Measurements from ENCODE around the gene SLC2A11. TPM values are rescaled to one million over a fixed set of nuclear protein-coding genes. Genes with fewer than 3 reads are reported as not detected.
A peak's percentile ranks its signal among the peaks of the same experiment; 100 is the strongest.
"Not testable (repeated sequence)": the region's sequence is repeated elsewhere in the genome, so short reads cannot be mapped to it uniquely, and the experiment has no call there.

Gene SLC2A11
- total RNA-seq, 1 donor, result 15.1 TPM

DNA sequence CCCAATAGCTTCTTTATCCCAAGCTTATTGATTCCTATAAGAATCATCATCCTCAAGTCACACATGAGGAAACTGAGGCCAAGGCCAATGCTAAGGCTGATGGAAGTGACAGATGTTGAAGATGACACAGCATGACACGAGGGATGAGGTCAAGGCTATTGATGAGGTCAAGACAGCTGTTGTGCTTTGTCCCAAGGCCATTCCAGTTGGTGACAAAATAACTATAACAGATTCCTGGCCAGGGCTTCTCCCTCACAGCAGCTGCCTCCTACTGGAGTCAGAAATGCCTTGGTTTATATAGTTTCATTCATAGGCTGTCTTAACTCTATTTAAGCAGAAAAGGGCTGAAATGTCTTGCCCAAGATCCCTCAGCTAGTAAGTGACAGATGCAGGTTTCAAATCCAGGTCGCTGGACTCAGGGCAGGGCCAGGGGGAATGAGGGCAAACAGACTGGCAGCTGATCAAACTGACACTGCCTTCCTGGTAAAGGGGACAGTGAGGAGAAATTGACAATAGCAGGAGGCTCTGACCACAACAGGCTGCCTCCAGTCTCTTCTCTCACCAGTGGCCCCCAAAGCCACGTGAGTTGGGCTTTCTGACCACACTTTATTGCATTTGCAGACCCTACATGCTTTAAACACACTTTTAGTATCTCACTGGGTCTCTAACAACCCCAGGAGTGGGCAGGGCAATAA lies 53.0 kb downstream of the SLC2A11 start:
- TF ChIP-seq, protein P1, sequence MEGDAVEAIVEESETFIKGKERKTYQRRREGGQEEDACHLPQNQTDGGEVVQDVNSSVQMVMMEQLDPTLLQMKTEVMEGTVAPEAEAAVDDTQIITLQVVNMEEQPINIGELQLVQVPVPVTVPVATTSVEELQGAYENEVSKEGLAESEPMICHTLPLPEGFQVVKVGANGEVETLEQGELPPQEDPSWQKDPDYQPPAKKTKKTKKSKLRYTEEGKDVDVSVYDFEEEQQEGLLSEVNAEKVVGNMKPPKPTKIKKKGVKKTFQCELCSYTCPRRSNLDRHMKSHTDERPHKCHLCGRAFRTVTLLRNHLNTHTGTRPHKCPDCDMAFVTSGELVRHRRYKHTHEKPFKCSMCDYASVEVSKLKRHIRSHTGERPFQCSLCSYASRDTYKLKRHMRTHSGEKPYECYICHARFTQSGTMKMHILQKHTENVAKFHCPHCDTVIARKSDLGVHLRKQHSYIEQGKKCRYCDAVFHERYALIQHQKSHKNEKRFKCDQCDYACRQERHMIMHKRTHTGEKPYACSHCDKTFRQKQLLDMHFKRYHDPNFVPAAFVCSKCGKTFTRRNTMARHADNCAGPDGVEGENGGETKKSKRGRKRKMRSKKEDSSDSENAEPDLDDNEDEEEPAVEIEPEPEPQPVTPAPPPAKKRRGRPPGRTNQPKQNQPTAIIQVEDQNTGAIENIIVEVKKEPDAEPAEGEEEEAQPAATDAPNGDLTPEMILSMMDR (IDR thresholded peaks at IDR 0.05; ENCODE audit: insufficient read depth, low read depth, low read length), result no peak
- H3K4me3 ChIP-seq (ENCODE audit: low read depth, low read length), result no peak overlapping the region
- no peak for DNase-seq (ENCODE audit: low read depth)

DNA sequence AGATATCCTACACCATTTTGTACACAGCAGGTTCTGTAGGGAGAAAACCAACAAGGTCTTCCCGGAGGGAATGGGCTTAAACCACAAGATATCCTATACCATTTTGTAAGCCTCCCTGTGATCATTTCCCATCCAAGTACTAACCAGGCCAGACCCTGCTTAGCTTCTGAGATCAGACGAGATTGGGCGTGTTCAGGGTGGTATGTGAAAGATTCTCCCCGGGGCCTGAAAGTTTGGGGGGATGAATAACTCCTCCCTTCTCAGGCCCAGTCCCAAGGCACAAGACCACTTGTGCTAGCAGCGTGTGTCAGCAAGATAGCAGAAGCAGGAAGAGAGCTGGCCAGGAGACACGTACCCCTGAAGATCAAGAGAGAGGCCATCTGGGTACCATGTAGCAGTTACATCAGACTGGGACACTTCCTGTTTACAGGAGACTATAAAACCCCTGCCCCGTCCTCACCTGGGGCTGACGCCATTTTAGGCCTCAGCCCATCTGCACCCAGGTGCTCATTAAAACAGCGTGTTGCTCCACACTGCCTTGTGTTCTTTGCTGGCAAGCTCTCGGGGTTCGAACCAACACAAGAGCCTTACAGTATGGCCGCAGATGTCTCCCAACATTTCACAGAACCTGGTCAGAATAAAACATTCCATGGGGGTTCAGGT lies 53.8 kb downstream of the SLC2A11 start:
- no peak overlapping the region for H3K4me3 ChIP-seq (ENCODE audit: low read depth, low read length)
- TF ChIP-seq, protein P1 (IDR thresholded peaks at IDR 0.05; ENCODE audit: insufficient read depth, low read depth, low read length), result no peak
- DNase-seq (ENCODE audit: low read depth), result no peak

DNA sequence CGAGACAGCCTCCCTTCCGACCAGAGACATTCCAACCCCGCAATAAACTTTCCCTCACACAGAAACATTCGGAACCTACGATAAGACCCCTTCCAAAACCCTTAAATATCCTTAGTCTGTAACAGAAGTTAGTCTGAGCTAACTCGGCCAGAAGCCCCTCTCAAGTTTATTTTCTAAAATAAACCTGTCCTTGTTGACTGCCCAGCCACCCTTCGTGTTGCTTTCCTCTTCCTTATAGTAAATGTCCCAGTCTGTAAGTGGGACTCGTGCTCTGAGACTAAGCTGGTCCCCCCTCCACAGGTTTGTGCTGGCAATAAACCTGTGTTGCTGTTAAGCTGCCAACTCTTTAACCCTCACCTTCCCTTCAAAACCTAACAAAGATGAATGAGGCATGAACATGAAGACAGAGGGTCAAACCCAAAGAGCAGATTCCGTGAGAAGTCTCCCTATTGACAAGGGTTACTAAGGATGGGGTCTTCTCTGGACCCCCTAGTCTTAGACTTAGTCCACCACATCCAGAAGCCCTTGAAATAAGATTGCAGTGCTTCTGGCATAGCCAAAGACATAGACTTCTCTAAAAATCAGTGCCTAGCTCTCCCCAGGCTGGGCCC lies 54.7 kb downstream of the SLC2A11 start:
- H3K4me3 ChIP-seq (ENCODE audit: low read depth, low read length), result no peak overlapping the region
- TF ChIP-seq, protein P1 (IDR thresholded peaks at IDR 0.05; ENCODE audit: insufficient read depth, low read depth, low read length), result no peak
- DNase-seq (ENCODE audit: low read depth), result no peak

- H3K4me3 ChIP-seq (ENCODE audit: low read depth, low read length), result peak overlapping the region; percentile 69
- DNase-seq (ENCODE audit: low read depth), result no peak
- TF ChIP-seq, protein P1 (IDR thresholded peaks at IDR 0.05; ENCODE audit: insufficient read depth, low read depth, low read length), result no peak
Observed at GRCh38 chr22:23913306-23913660, 55.6 kb downstream of the SLC2A11 start.

DNA sequence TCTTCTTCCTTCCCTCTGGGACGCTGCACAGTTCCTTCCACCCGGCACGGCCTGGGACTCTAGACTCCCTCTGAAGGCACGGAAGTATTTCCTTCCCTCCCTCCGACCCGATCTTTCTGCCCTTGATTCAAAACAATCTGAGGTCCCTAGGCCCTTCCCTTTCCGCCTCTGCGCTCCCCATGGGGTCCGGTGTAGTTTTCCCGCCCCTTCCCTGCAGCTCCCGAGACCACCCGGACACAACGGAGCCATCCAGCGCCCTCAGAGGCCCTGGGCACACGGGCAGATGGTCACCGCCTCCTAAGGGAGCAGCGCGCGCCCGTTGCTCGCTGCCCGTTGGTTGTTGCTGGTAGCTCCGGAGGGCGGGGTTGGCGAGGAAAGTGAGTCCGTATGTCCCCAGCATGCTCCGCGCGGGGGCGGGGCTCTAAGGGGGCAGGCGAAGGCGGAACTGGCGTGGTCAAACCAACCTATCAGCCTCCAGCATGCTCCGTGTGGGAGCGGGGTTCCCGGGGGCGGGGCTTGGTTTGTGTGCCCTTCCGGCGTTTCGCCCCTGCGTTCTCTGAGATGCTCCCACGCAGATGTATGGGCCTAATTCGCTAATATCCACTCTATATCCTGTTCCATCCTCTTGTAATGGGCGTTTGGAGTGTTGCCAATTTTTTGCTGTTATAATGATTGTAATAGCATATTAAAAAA lies 56.1 kb downstream of the SLC2A11 start:
- peak; percentile 98 for DNase-seq (ENCODE audit: low read depth)
- TF ChIP-seq, protein P1 (IDR thresholded peaks at IDR 0.05; ENCODE audit: insufficient read depth, low read depth, low read length), result no peak
- H3K4me3 ChIP-seq (ENCODE audit: low read depth, low read length), result peak overlapping the region; percentile 69

DNA sequence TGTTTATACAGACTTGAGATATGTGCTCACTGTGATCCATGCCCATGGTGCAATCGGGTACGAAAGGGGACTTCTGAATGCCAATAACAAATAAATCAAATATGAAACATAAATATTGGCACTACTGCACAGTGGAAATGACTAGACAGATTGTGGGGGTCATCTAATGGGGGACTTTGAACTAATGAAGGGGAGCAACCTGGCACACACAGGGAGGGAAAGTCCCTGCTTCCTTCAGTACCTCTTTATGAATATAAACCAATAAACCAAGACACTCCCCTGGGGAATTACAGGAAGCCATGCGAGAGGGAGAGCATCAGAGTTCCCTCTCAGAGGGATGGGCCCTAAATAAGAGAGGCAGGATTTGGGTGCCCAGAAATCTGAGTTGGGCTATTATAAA lies 57.6 kb downstream of the SLC2A11 start:
- no peak for DNase-seq (ENCODE audit: low read depth)
- H3K4me3 ChIP-seq (ENCODE audit: low read depth, low read length), result no peak overlapping the region
- TF ChIP-seq, protein P1 (IDR thresholded peaks at IDR 0.05; ENCODE audit: insufficient read depth, low read depth, low read length), result no peak

DNA sequence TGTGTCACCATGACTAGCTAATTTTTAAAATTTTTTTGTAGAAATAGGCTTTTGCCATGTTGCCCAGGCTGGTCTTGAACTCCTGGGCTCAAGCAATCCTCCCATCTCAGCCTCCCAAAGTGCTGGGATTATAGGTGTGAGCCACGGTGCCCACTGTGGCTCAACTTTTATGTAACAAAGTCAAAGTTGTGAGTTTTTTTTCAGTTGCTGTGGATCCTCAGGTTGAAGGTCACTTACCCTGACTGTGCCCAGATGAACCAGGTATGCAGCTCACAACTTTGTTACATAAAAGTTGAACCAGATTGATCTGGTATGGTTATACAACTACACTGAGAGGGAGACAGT lies 62.6 kb downstream of the SLC2A11 start:
- not testable (repeated sequence) for H3K4me3 ChIP-seq (ENCODE audit: low read depth, low read length); DNase-seq (ENCODE audit: low read depth)

- H3K4me3 ChIP-seq (ENCODE audit: low read depth, low read length), result not testable (repeated sequence)
- peak; percentile 68 for DNase-seq (ENCODE audit: low read depth)
Observed at GRCh38 chr22:23921586-23922201, 64.0 kb downstream of the SLC2A11 start.
